OCI-LY7 (cell line): ENCODE results near the gene IGF1R. TPM values are rescaled to one million over a fixed set of nuclear protein-coding genes. Genes with fewer than 3 reads are reported as not detected.
"Not testable (repeated sequence)": the region's sequence is repeated elsewhere in the genome, so short reads cannot be mapped to it uniquely, and the experiment has no call there.

Source experiments
- BruUV-seq: library from RNA; stranded (reverse); fragments of 400-500 nt; replicated peaks from 2 replicates; lab custom pipeline; 2021; lab: Mats Ljungman, UMichigan
- CTCF ChIA-PET: fragments of 300-600 bp; sonication (Branson Sonifier 250); formaldehyde crosslinking; loops from one replicate; lab custom pipeline; 2022; ENCODE audit warnings: antibody characterized with exemption; ENCODE audit not compliant: unreplicated experiment; lab: Charles Lee
- POLR2A ChIA-PET: fragments of 300-600 bp; sonication (Branson Sonifier 250); formaldehyde crosslinking; loops from one replicate; lab custom pipeline; 2022; ENCODE audit warnings: antibody characterized with exemption; lab: Charles Lee
- DNase-seq: peaks from one replicate; pipeline ENCODE4 v3.0.0-alpha.2; 2015; ENCODE audit warnings: low spot score
- H2AFZ ChIP-seq: fragments of 200-600 bp; sonication (generic), shearing (Covaris generic); 2 replicates; pipeline ENCODE4 v1.6.1; 2014; ENCODE audit warnings: mild to moderate bottlenecking, antibody characterized with exemption, low read length, moderate library complexity
- H3K27ac ChIP-seq: fragments of 200-600 bp; sonication (generic); 2 replicates; pipeline ENCODE4 v1.5.1; 2014; ENCODE audit warnings: mixed run types, low read depth, mild to moderate bottlenecking, moderate library complexity, low read length, inconsistent platforms; ENCODE audit not compliant: poor library complexity, severe bottlenecking
- H3K36me3 ChIP-seq: fragments of 200-600 bp; sonication (generic); 2 replicates; pipeline ENCODE4 v1.6.1; 2014; ENCODE audit warnings: mild to moderate bottlenecking, antibody characterized with exemption, low read length, moderate library complexity, mixed read lengths; ENCODE audit not compliant: insufficient read depth
- H3K4me1 ChIP-seq: fragments of 200-600 bp; sonication (generic); 2 replicates; pipeline ENCODE4 v1.5.1; 2014; ENCODE audit warnings: mild to moderate bottlenecking, low read length; ENCODE audit not compliant: insufficient read depth, poor library complexity, severe bottlenecking
- H3K4me2 ChIP-seq: fragments of 200-600 bp; sonication (generic); 2 replicates; pipeline ENCODE4 v1.6.1; 2014; ENCODE audit warnings: mild to moderate bottlenecking, low read length
- H3K4me3 ChIP-seq: fragments of 200-600 bp; sonication (generic); 2 replicates; pipeline ENCODE4 v1.5.1; 2014; ENCODE audit warnings: mild to moderate bottlenecking, low read depth, low read length; ENCODE audit not compliant: poor library complexity, severe bottlenecking
- H3K79me2 ChIP-seq: fragments of 200-600 bp; sonication (generic); 2 replicates; pipeline ENCODE4 v1.6.1; 2016; ENCODE audit warnings: low read depth, mild to moderate bottlenecking, low read length, moderate library complexity, mixed read lengths; ENCODE audit not compliant: insufficient read depth
- H3K9me2 ChIP-seq: fragments of 200-600 bp; sonication (generic); 2 replicates; pipeline ENCODE4 v1.6.1; 2016; ENCODE audit warnings: mild to moderate bottlenecking, low read length, mixed read lengths; ENCODE audit not compliant: insufficient read depth
- H3K9me3 ChIP-seq: fragments of 200-600 bp; sonication (generic); 2 replicates; pipeline ENCODE4 v1.6.1; 2014; ENCODE audit warnings: mild to moderate bottlenecking, mixed run types, low read length, mixed read lengths
- H4K20me1 ChIP-seq: fragments of 200-600 bp; sonication (generic); 2 replicates; pipeline ENCODE4 v1.6.1; 2014; ENCODE audit warnings: mild to moderate bottlenecking, antibody characterized with exemption, low read length, moderate library complexity, mixed read lengths; ENCODE audit not compliant: insufficient read depth
- EZH2phosphoT487 ChIP-seq: fragments of 200-600 bp; sonication (generic); IDR thresholded peaks from 2 replicates; pipeline ENCODE4 v1.6.1; 2018; ENCODE audit warnings: low read depth, borderline replicate concordance, mild to moderate bottlenecking, mixed run types, antibody characterized with exemption, low read length, moderate library complexity, mixed read lengths
- intact Hi-C: fragments of 100-400 bp; cut with micrococcal nuclease; formaldehyde crosslinking; loops from one replicate; pipeline ENCODE4 v1.10.0; 2022; ENCODE audit not compliant: unreplicated experiment
- total RNA-seq, 2 experiments: library from RNA; depleted of rRNA in 1 of 2; stranded (reverse); fragments of >200 nt in 1 of 2; shearing (Covaris generic) in 1 of 2; gene quantifications; 2 replicates each; pipeline ENCODE4 v1.2.3, GENCODE V29; 2014 to 2022
- TF ChIP-seq, protein P1 (sequence below): fragments of 200-600 bp; sonication (generic); conservative IDR thresholded peaks from 2 replicates; pipeline ENCODE4 v1.5.1; 2014; ENCODE audit warnings: mild to moderate bottlenecking, antibody characterized with exemption, low read length, moderate library complexity, mixed read lengths

IGF1R gene
- total RNA-seq, 2 experiments from 2014 or later, result 26.5 to 29.1 TPM

DNA sequence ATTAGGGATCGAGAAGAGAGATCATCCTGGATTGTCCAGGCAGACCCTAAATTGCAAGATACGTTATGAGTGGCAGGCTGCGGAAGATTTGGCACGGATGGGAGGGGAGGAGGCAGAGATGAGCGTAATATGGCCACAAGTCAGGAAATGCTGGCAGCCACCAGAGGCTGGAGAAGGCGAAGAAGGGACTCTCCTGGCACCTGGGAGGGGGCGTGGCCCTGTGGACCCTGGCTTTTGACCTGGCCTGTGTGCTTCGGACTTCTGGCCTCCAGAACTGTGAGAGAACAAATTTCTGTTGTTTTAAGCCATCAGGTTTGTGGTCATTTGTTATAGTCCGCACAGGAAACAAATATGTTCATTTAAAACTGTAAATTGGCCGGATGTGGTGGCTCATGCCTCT is 31.9 kb upstream of the IGF1R start:
- TF ChIP-seq EZH2phosphoT487, result no peak
- TF ChIP-seq, protein P1, sequence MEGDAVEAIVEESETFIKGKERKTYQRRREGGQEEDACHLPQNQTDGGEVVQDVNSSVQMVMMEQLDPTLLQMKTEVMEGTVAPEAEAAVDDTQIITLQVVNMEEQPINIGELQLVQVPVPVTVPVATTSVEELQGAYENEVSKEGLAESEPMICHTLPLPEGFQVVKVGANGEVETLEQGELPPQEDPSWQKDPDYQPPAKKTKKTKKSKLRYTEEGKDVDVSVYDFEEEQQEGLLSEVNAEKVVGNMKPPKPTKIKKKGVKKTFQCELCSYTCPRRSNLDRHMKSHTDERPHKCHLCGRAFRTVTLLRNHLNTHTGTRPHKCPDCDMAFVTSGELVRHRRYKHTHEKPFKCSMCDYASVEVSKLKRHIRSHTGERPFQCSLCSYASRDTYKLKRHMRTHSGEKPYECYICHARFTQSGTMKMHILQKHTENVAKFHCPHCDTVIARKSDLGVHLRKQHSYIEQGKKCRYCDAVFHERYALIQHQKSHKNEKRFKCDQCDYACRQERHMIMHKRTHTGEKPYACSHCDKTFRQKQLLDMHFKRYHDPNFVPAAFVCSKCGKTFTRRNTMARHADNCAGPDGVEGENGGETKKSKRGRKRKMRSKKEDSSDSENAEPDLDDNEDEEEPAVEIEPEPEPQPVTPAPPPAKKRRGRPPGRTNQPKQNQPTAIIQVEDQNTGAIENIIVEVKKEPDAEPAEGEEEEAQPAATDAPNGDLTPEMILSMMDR, result no peak
- no peaks in the 10 kb centered on the region for H3K79me2 ChIP-seq
- no peak overlapping the region for H3K4me3 ChIP-seq
- H3K27ac ChIP-seq, result no peak overlapping the region
- intact Hi-C loops, result no loop called here
- BruUV-seq, result no TSS peak
- ChIA-PET POLR2A (no interaction called here), CTCF (no interaction called here)
- H3K9me2 ChIP-seq, result no peaks in the 10 kb centered on the region
- no peaks in the 10 kb centered on the region for H3K9me3 ChIP-seq
- no peak overlapping the region for H3K4me2 ChIP-seq
- no peaks in the 10 kb centered on the region for H3K36me3 ChIP-seq
- no peak overlapping the region for H2AFZ ChIP-seq
- no peak for DNase-seq
- H3K4me1 ChIP-seq, result no peaks in the 10 kb centered on the region
- H4K20me1 ChIP-seq, result no peaks in the 10 kb centered on the region

GRCh38 chr15:98617328-98617980 is 30.9 kb upstream of the IGF1R start:
- Histone ChIP-seq H3K4me2 (no peak overlapping the region), H4K20me1 (no peaks in the 10 kb centered on the region), H2AFZ (no peak overlapping the region), H3K79me2 (no peaks in the 10 kb centered on the region), H3K36me3 (no peaks in the 10 kb centered on the region), H3K27ac (no peak overlapping the region), H3K4me3 (no peak overlapping the region), H3K9me2 (no peaks in the 10 kb centered on the region), H3K4me1 (no peaks in the 10 kb centered on the region), H3K9me3 (no peaks in the 10 kb centered on the region)
- TF ChIP-seq, protein P1, result no peak
- no peak for TF ChIP-seq EZH2phosphoT487
- CTCF ChIA-PET, result no interaction called here
- DNase-seq, result no peak
- intact Hi-C loops, result no loop called here
- BruUV-seq, result no TSS peak
- POLR2A ChIA-PET, result no interaction called here

DNA sequence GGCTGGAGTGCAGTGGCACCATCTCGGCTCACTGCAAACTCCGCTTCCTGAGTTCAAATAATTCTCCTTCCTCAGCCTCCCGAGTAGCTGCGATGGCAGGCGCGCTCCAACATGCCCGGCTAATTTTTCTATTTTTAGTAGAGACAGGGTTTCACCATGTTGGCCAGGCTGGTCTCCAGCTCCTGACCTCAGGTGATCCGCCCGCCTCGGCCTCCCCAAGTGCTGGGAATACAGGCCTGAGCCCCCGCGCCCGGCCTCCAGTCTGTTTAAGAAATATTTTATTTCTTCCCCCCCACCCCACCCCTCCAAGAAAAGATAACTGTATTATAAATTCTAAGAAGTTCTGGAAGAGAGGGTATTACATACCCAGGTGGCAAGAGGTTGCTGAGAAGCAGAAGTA is 29.8 kb upstream of the IGF1R start:
- H2AFZ ChIP-seq, BruUV-seq, H3K4me3 ChIP-seq, DNase-seq, H3K79me2 ChIP-seq, H4K20me1 ChIP-seq, H3K27ac ChIP-seq, H3K36me3 ChIP-seq, intact Hi-C loops, H3K9me3 ChIP-seq, CTCF ChIA-PET, POLR2A ChIA-PET, H3K4me2 ChIP-seq, H3K4me1 ChIP-seq, H3K9me2 ChIP-seq: not testable (repeated sequence)
